ENCODE measurements around the gene PXT1. TPM values are rescaled to one million over a fixed set of nuclear protein-coding genes. Genes with fewer than 3 reads are reported as not detected.
A peak's percentile ranks its signal among the peaks of the same experiment; 100 is the strongest.

Gene PXT1
- total and polyA plus RNA-seq, 4 donors, result not detected

- no peak for TF ChIP-seq REST (IDR thresholded peaks at IDR 0.05)
Measured at GRCh38 chr6:36377594-36377993, 65.1 kb downstream of the PXT1 start (continued).

- no peak overlapping the region for H3K27ac ChIP-seq (ENCODE audit: low read depth in 1 of 2, low read length in 2 of 2)
- H3K36me3 ChIP-seq (ENCODE audit: control insufficient read depth in 4 of 4, insufficient read depth in 3 of 4, low read depth in 1 of 4, low read length in 3 of 4), result no peaks in the 10 kb centered on the region
- WGBS, result 77% methylated on average over 8 of the region's 8 CpGs
- no peak overlapping the region for H3K9ac ChIP-seq (ENCODE audit: low read depth in 1 of 2, low read length in 2 of 2)
- H3K9me3 ChIP-seq (ENCODE audit: control insufficient read depth in 4 of 4, low read length in 3 of 4), result no peaks in the 10 kb centered on the region
- H3K4me3 ChIP-seq (ENCODE audit: low read depth in 1 of 3, low read length in 3 of 3), result no peak overlapping the region
- H3K4me1 ChIP-seq (ENCODE audit: control insufficient read depth in 4 of 4, insufficient read depth in 4 of 4, low read length in 3 of 4), result peaks cover 0 to 21% (median 15%) of the 10 kb centered on the region in 4 donors
- TF ChIP-seq ATF3 (IDR thresholded peaks at IDR 0.05) (no peak), HNF4A (conservative IDR thresholded peaks at IDR 0.05) (peak; percentile 36 to 58), CTCF (IDR thresholded peaks at IDR 0.05; ENCODE audit: low read depth, low read length, missing input control) (no peak), YY1 (IDR thresholded peaks at IDR 0.05) (no peak), REST (IDR thresholded peaks at IDR 0.05) (no peak)
- no peak for DNase-seq (ENCODE audit: low spot score)
- H3K27me3 ChIP-seq (ENCODE audit: control insufficient read depth in 4 of 4, insufficient read depth in 4 of 4, low read length in 3 of 4), result no peaks in the 10 kb centered on the region
Measured at GRCh38 chr6:36376742-36377141, 65.9 kb downstream of the PXT1 start.

- Histone ChIP-seq H3K36me3 (ENCODE audit: control insufficient read depth in 4 of 4, insufficient read depth in 3 of 4, low read depth in 1 of 4, low read length in 3 of 4) (no peaks in the 10 kb centered on the region), H3K27ac (ENCODE audit: low read depth in 1 of 2, low read length in 2 of 2) (no peak overlapping the region), H3K27me3 (ENCODE audit: control insufficient read depth in 4 of 4, insufficient read depth in 4 of 4, low read length in 3 of 4) (no peaks in the 10 kb centered on the region), H3K4me3 (ENCODE audit: low read depth in 1 of 3, low read length in 3 of 3) (no peak overlapping the region), H3K4me1 (ENCODE audit: control insufficient read depth in 4 of 4, insufficient read depth in 4 of 4, low read length in 3 of 4) (peaks cover 0 to 21% (median 15%) of the 10 kb centered on the region in 4 donors), H3K9me3 (ENCODE audit: control insufficient read depth in 4 of 4, low read length in 3 of 4) (no peaks in the 10 kb centered on the region), H3K9ac (ENCODE audit: low read depth in 1 of 2, low read length in 2 of 2) (no peak overlapping the region)
- no peak for TF ChIP-seq EGR1 (IDR thresholded peaks at IDR 0.05; ENCODE audit: low read depth in 2 of 2)
- TF ChIP-seq JUND (IDR thresholded peaks at IDR 0.05), result no peak
- no peak for TF ChIP-seq NR2F2 (IDR thresholded peaks at IDR 0.05)
- no peak for TF ChIP-seq REST (IDR thresholded peaks at IDR 0.05)
- no peak for TF ChIP-seq FOXA1 (IDR thresholded peaks at IDR 0.05)
- no peak for TF ChIP-seq GABPA (IDR thresholded peaks at IDR 0.05 in 1 of 2, conservative IDR thresholded peaks at IDR 0.05 in 1 of 2)
- TF ChIP-seq RAD21 (IDR thresholded peaks at IDR 0.05), result no peak
- no peak for TF ChIP-seq HNF4A (conservative IDR thresholded peaks at IDR 0.05)
- no peak for TF ChIP-seq YY1 (IDR thresholded peaks at IDR 0.05)
- no peak for TF ChIP-seq MAX (IDR thresholded peaks at IDR 0.05)
- no peak for TF ChIP-seq ATF3 (IDR thresholded peaks at IDR 0.05)
- no peak for TF ChIP-seq HNF4G (IDR thresholded peaks at IDR 0.05)
- no peak for TF ChIP-seq FOXA2 (IDR thresholded peaks at IDR 0.05)
- WGBS, result 94% methylated on average over 8 of the region's 8 CpGs
- DNase-seq (ENCODE audit: low spot score), result no peak
Measured at GRCh38 chr6:36376183-36376582, 66.5 kb downstream of the PXT1 start.
